Peyer's patch (tissue), 4 donors: ENCODE data around the gene ZMIZ1. TPM values are rescaled to one million over a fixed set of nuclear protein-coding genes. Genes with fewer than 3 reads are reported as not detected.
A peak's percentile ranks its signal among the peaks of the same experiment; 100 is the strongest.

Experiments used
- DNase-seq, 3 donors: peaks; one replicate each; pipeline ENCODE4 v3.0.0-alpha.2; 2017 to 2019
- H3K27ac ChIP-seq, 4 donors: fragments of 200-600 bp; sonication (generic); one replicate each; pipeline ENCODE4 v1.5.1; 2016 to 2019
- H3K27me3 ChIP-seq, 2 donors: fragments of 200-600 bp; sonication (generic); one replicate each; pipeline ENCODE4 v1.5.1; 2019
- H3K36me3 ChIP-seq, 3 donors: fragments of 200-600 bp; sonication (generic); one replicate each; pipeline ENCODE4 v1.5.1; 2016 to 2019
- H3K4me1 ChIP-seq, 4 donors: fragments of 200-600 bp; sonication (generic); one replicate each; pipeline ENCODE4 v1.5.1; 2016 to 2019
- H3K4me3 ChIP-seq, 4 donors: fragments of 200-600 bp; sonication (generic); 1 replicate in 3 of 4; 2 replicates in 1 of 4; pipeline ENCODE4 v1.5.1; 2016 to 2019; ENCODE audit warnings: mild to moderate bottlenecking in 1 of 4
- H3K9me3 ChIP-seq, 4 donors: fragments of 200-600 bp; sonication (generic); one replicate each; pipeline ENCODE4 v1.5.1; 2016 to 2019; ENCODE audit warnings: mild to moderate bottlenecking in 1 of 4
- POLR2A ChIP-seq, 2 donors: fragments of 450-650 bp; IDR thresholded peaks; one replicate each; pipeline ENCODE4 v1.5.1; 2017; ENCODE audit warnings: antibody characterized with exemption in 2 of 2, mild to moderate bottlenecking in 2 of 2, moderate library complexity in 2 of 2
- total RNA-seq, 4 donors: library from RNA; depleted of rRNA; stranded (reverse); fragments of >200 nt; gene quantifications; one replicate each; pipeline ENCODE4 v1.1.0, GENCODE V29; 2016
- TF ChIP-seq, protein P1 (sequence below), 6 experiments: fragments of 450-650 bp in 4 of 6; fragments of 200-600 bp in 2 of 6; sonication (generic) in 1 of 6; IDR thresholded peaks; one replicate each; pipeline ENCODE4 v1.5.1; 2017 to 2019; ENCODE audit warnings: antibody characterized with exemption in 6 of 6, mild to moderate bottlenecking in 3 of 6, moderate library complexity in 1 of 6

ZMIZ1 gene
- total RNA-seq, 4 donors from 2014 or later, result 40.4 to 86.7 (median 73.2) TPM

DNA sequence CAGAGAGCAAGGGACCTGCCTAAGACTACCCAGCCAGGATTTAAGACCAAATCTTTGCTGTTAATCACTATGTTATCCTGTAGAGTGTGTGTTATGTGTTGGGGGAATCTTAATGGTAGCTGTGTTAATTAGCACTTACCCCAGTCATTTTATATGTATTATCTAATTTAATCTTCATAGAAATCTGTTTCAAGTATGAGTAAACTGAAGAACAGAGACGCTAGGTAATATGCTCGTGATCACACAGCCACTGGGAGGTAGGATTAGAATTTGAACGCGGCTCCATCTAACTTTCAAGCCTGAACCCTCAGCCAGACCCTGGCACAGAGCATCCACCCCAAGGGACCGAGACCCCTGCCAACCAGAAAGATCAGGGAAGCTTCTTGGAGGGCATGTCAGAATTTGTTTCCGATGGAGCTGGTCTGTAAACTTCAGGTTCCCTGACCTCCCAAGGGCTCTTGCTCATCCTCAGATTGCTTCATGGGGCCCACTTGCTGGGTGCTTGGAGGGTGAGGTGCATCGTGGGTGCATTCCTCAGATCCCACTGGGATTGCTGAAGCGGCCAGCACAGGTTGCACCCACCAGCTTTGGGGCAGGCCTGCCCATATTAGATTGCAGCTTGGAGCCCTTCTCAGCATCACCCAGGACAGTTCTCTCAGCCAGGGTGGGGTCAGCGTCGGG, 105.0 kb downstream of the ZMIZ1 start:
- Histone ChIP-seq H3K4me3 (no peak overlapping the region), H3K36me3 (peaks cover 0 to 27% (median 0%) of the 10 kb centered on the region in 3 donors), H3K27ac (no peak overlapping the region), H3K9me3 (no peaks in the 10 kb centered on the region), H3K27me3 (no peaks in the 10 kb centered on the region), H3K4me1 (peaks cover 0 to 32% (median 0%) of the 10 kb centered on the region in 4 donors)
- TF ChIP-seq POLR2A (IDR thresholded peaks at IDR 0.05), result no peak
- TF ChIP-seq, protein P1, sequence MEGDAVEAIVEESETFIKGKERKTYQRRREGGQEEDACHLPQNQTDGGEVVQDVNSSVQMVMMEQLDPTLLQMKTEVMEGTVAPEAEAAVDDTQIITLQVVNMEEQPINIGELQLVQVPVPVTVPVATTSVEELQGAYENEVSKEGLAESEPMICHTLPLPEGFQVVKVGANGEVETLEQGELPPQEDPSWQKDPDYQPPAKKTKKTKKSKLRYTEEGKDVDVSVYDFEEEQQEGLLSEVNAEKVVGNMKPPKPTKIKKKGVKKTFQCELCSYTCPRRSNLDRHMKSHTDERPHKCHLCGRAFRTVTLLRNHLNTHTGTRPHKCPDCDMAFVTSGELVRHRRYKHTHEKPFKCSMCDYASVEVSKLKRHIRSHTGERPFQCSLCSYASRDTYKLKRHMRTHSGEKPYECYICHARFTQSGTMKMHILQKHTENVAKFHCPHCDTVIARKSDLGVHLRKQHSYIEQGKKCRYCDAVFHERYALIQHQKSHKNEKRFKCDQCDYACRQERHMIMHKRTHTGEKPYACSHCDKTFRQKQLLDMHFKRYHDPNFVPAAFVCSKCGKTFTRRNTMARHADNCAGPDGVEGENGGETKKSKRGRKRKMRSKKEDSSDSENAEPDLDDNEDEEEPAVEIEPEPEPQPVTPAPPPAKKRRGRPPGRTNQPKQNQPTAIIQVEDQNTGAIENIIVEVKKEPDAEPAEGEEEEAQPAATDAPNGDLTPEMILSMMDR (IDR thresholded peaks at IDR 0.05), result no peak
- DNase-seq, result no peak

DNA sequence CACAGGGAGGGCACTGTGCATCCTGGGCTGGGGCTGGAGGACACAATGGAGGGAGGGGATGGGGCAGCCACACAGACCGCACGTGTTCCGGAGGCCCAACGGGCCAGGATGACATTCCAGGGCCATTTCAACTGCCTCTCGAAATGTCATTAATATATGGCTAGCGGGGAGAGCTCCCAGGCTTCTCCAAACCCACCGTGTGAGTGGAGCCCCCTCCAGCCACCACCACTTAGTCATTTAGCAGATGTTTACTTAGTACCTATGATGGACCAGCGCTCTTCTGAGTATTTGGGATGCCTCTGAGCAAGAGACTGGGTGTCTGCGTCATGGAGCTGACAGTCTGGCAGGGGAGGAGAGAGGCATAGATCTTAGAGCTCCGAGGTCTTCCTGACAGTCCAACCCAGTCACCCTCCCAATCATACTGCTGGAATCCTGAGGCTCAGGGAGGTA, 107.3 kb downstream of the ZMIZ1 start:
- Histone ChIP-seq H3K4me1 (peaks cover 0 to 54% (median 0%) of the 10 kb centered on the region in 4 donors), H3K27ac (peak overlapping the region in 2 of 4 donors; percentile 42 to 66), H3K36me3 (peaks cover 0 to 27% (median 0%) of the 10 kb centered on the region in 3 donors)

DNA sequence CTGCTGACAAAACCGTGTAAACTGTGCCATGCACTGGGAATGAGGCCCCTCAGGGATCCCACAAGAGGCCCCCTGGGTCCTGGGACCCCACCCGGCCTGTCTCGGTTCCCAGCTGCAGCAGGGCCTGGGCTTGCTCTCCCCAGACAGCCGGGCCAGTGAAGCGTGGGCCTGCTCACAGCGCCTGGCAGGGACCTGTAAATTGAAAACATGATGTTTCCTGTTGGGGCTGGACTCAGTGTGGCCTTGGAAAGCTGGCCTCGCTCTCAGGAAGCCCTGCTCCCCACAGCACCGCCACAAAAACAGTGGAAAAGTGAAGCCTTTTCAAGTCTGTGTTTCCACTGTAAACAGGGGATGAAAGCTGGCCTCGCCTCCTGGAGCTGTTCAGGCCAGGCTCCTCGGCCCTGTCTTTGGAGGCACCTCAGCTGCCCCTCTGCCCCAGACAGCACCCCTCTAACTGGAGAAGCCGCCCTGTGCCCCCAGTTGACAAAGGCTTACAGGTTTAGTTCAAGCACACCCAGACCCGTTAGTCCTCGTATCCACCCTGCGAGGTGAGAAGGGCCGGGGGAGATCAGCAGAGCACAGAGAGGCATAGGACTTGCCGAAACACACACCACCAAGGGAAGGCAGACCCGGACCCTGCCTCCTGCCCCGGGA, 108.3 kb downstream of the ZMIZ1 start:
- Histone ChIP-seq H3K27me3 (no peaks in the 10 kb centered on the region), H3K4me3 (no peak overlapping the region), H3K4me1 (peaks cover 0 to 64% (median 1%) of the 10 kb centered on the region in 4 donors), H3K9me3 (no peaks in the 10 kb centered on the region), H3K36me3 (peaks cover 0 to 22% (median 0%) of the 10 kb centered on the region in 3 donors), H3K27ac (peak overlapping the region in 3 of 4 donors; percentile 25 to 66 (median 42))
- no peak for DNase-seq
- no peak for TF ChIP-seq POLR2A (IDR thresholded peaks at IDR 0.05)
- TF ChIP-seq, protein P1 (IDR thresholded peaks at IDR 0.05), result no peak

More for the DNA sequence above, 107.3 kb downstream of the ZMIZ1 start:
- TF ChIP-seq, protein P1 (IDR thresholded peaks at IDR 0.05), result no peak
- no peak for TF ChIP-seq POLR2A (IDR thresholded peaks at IDR 0.05)
- no peak overlapping the region for H3K4me3 ChIP-seq
- no peak for DNase-seq
- no peaks in the 10 kb centered on the region for H3K9me3 ChIP-seq
- no peaks in the 10 kb centered on the region for H3K27me3 ChIP-seq

DNA sequence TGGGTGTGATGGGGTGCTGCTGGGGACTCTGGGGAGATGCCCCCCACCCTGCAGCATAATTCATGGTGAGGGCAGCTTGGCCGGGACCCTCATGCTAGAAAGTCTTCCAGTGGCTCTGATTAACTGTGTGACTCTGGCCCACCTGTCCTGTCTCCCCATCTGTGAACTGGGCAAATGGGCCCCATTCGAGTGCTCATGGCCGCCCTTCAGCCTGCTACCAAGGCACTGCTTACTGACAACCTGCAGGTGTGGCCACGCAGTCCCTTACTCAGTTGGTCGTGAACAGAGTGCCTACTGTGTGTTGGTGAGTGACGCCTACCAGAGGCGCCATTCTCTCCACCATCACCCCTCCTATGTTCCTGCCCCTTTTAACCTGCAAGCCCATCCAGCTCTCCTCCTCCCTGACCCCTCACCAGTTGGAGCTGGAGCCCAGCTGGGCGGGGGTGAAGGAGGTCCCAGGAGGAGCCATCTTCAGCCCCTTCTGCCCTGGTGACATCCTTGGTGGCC, 109.4 kb downstream of the ZMIZ1 start:
- Histone ChIP-seq H3K4me3 (no peak overlapping the region), H3K9me3 (no peaks in the 10 kb centered on the region), H3K27ac (peak overlapping the region in 3 of 4 donors; percentile 3 to 46 (median 43)), H3K27me3 (no peaks in the 10 kb centered on the region), H3K4me1 (peaks cover 0 to 74% (median 3%) of the 10 kb centered on the region in 4 donors), H3K36me3 (peaks cover 0 to 21% (median 0%) of the 10 kb centered on the region in 3 donors)
- no peak for DNase-seq
- TF ChIP-seq, protein P1 (IDR thresholded peaks at IDR 0.05), result no peak
- no peak for TF ChIP-seq POLR2A (IDR thresholded peaks at IDR 0.05)

DNA sequence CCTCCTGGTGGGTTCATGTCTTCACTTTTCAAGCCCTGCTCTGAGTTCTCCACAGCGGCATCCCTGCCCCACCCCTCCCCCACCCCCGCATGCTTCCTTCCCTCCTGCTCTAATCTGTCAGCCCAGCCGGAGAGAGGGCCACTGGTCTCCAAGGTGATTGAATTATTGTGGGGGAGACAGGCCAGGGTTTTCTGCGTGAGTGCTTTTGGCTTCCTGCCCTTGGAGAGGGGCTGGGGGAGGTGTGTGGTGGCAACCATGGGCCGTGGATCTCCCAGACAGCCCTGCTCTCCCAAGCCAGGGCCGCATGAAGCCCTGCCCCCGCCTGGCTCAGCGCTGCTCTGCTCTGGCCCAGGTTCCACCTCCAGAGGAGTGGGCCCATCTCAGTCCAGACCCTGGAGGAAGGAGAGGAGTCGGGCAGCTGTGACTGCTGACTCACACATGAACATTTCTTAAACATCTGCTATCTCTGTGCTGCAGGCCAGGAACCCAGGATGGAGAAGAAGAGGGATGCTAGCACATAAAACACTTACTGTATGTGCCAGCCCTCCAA, 109.9 kb downstream of the ZMIZ1 start:
- Histone ChIP-seq H3K4me1 (peaks cover 0 to 80% (median 3%) of the 10 kb centered on the region in 4 donors), H3K27me3 (no peaks in the 10 kb centered on the region), H3K36me3 (peaks cover 0 to 21% (median 0%) of the 10 kb centered on the region in 3 donors), H3K27ac (peak overlapping the region in 3 of 4 donors; percentile 3 to 46 (median 43)), H3K9me3 (no peaks in the 10 kb centered on the region), H3K4me3 (no peak overlapping the region)
- no peak for TF ChIP-seq POLR2A (IDR thresholded peaks at IDR 0.05)
- TF ChIP-seq, protein P1 (IDR thresholded peaks at IDR 0.05), result no peak
- DNase-seq, result no peak
